Body of pancreas (tissue), 4 donors: ENCODE measurements around the gene USP48.

Experiments
- CTCF ChIP-seq, 7 experiments: fragments of 450-650 bp in 4 of 7; fragments of 200-600 bp in 3 of 7; sonication (generic) in 3 of 7; IDR thresholded peaks; one replicate each; pipeline ENCODE4 v1.5.1; 2016 to 2019; ENCODE audit warnings: antibody characterized with exemption in 7 of 7
- POLR2A ChIP-seq, 3 donors: fragments of 450-650 bp; IDR thresholded peaks; one replicate each; pipeline ENCODE4 v1.6.1; 2016; ENCODE audit warnings: antibody characterized with exemption in 3 of 3, mild to moderate bottlenecking in 2 of 3

GRCh38 chr1:21631944-21632887 lies 150.7 kb downstream of the USP48 start:
- no peak for TF ChIP-seq CTCF (IDR thresholded peaks at IDR 0.05)
- TF ChIP-seq POLR2A (IDR thresholded peaks at IDR 0.05) = no peak
